ENCODE data around the gene EWSR1. TPM values are rescaled to one million over a fixed set of nuclear protein-coding genes. Genes with fewer than 3 reads are reported as not detected.

EWSR1 gene
- total RNA-seq, 1 donor from 2014 or later, result 205 TPM

GRCh38 chr22:29267462-29267857 lies 608 bp upstream of the EWSR1 start:
- peak overlapping the region; percentile 76 for H3K4me3 ChIP-seq (ENCODE audit: low read depth, low read length)
- no peak for TF ChIP-seq CTCF (IDR thresholded peaks at IDR 0.05; ENCODE audit: insufficient read depth, low read length, poor library complexity, severe bottlenecking)
- no peak for DNase-seq (ENCODE audit: low read depth)
- H3K27me3 ChIP-seq (ENCODE audit: control insufficient read depth, insufficient read depth, low read length), result no peaks in the 10 kb centered on the region
- H3K36me3 ChIP-seq (ENCODE audit: control insufficient read depth, insufficient read depth, low read length), result no peaks in the 10 kb centered on the region

GRCh38 chr22:29268511-29269229 lies 602 bp downstream of the EWSR1 start:
- no peaks in the 10 kb centered on the region for H3K36me3 ChIP-seq (ENCODE audit: control insufficient read depth, insufficient read depth, low read length)
- H3K4me3 ChIP-seq (ENCODE audit: low read depth, low read length), result peak overlapping the region; percentile 76
- DNase-seq (ENCODE audit: low read depth), result no peak
- no peak for TF ChIP-seq CTCF (IDR thresholded peaks at IDR 0.05; ENCODE audit: insufficient read depth, low read length, poor library complexity, severe bottlenecking)
- no peaks in the 10 kb centered on the region for H3K27me3 ChIP-seq (ENCODE audit: control insufficient read depth, insufficient read depth, low read length)

GRCh38 chr22:29269230-29269604 lies 1.1 kb downstream of the EWSR1 start:
- no peak for TF ChIP-seq CTCF (IDR thresholded peaks at IDR 0.05; ENCODE audit: insufficient read depth, low read length, poor library complexity, severe bottlenecking)
- H3K36me3 ChIP-seq (ENCODE audit: control insufficient read depth, insufficient read depth, low read length), result no peaks in the 10 kb centered on the region
- no peak for DNase-seq (ENCODE audit: low read depth)
- peak overlapping the region; percentile 76 for H3K4me3 ChIP-seq (ENCODE audit: low read depth, low read length)
- no peaks in the 10 kb centered on the region for H3K27me3 ChIP-seq (ENCODE audit: control insufficient read depth, insufficient read depth, low read length)

GRCh38 chr22:29269731-29270474 lies 1.8 kb downstream of the EWSR1 start:
- no peak for TF ChIP-seq CTCF (IDR thresholded peaks at IDR 0.05; ENCODE audit: insufficient read depth, low read length, poor library complexity, severe bottlenecking)
- Histone ChIP-seq H3K4me3 (ENCODE audit: low read depth, low read length) (peak overlapping the region; percentile 76), H3K36me3 (ENCODE audit: control insufficient read depth, insufficient read depth, low read length) (no peaks in the 10 kb centered on the region), H3K27me3 (ENCODE audit: control insufficient read depth, insufficient read depth, low read length) (no peaks in the 10 kb centered on the region)
- DNase-seq (ENCODE audit: low read depth), result no peak

GRCh38 chr22:29270475-29271271 lies 2.6 kb downstream of the EWSR1 start:
- TF ChIP-seq CTCF (IDR thresholded peaks at IDR 0.05; ENCODE audit: insufficient read depth, low read length, poor library complexity, severe bottlenecking), result no peak
- Histone ChIP-seq H3K27me3 (ENCODE audit: control insufficient read depth, insufficient read depth, low read length) (no peaks in the 10 kb centered on the region), H3K4me3 (ENCODE audit: low read depth, low read length) (peak overlapping the region; percentile 76), H3K36me3 (ENCODE audit: control insufficient read depth, insufficient read depth, low read length) (no peaks in the 10 kb centered on the region)
- DNase-seq (ENCODE audit: low read depth), result no peak

All from kidney epithelial cell (primary cell).